IMR-90 (cell line): Measurements from ENCODE around the gene PADI1. TPM values are rescaled to one million over a fixed set of nuclear protein-coding genes. Genes with fewer than 3 reads are reported as not detected.

Source experiments
- ATAC-seq: fragments of 200-7000 bp; cut with Tn5 transposase; 2 replicates; pipeline ENCODE4 v1.9.1; 2020; ENCODE audit warnings: low read depth, mild to moderate bottlenecking, moderate library complexity
- BruUV-seq: library from RNA; stranded (reverse); fragments of 400-500 nt; replicated peaks from 2 replicates; lab custom pipeline; 2021; lab: Mats Ljungman, UMichigan
- CTCF ChIA-PET: fragments of 300-600 bp; formaldehyde crosslinking; extraction: SDS; loops from one replicate; lab custom pipeline; 2021; ENCODE audit warnings: antibody characterized with exemption; lab: Yijun Ruan, JAX
- POLR2A ChIA-PET: fragments of 300-600 bp; sonication (Branson Sonifier 250); formaldehyde crosslinking; loops from one replicate; lab custom pipeline; 2022; ENCODE audit warnings: antibody characterized with exemption; ENCODE audit not compliant: unreplicated experiment; lab: Charles Lee
- DNase-seq: peaks from one replicate; pipeline ENCODE4 v3.0.0; 2013
- H2AFZ ChIP-seq: replicated peaks from 2 replicates; pipeline ENCODE3; 2013; ENCODE audit warnings: low read length, mild to moderate bottlenecking; ENCODE audit not compliant: poor library complexity
- H2AK5ac ChIP-seq: 2 replicates; pipeline ENCODE4 v1.6.1; 2013; ENCODE audit warnings: low read depth, low read length, inconsistent platforms
- H2AK9ac ChIP-seq: replicated peaks from 2 replicates; pipeline ENCODE3; 2013; ENCODE audit warnings: mild to moderate bottlenecking, low read depth, low read length, moderate library complexity; ENCODE audit not compliant: poor library complexity
- H2BK120ac ChIP-seq: 2 replicates; pipeline ENCODE4 v1.6.1; 2013; ENCODE audit warnings: low read depth, low read length, inconsistent platforms
- H2BK15ac ChIP-seq: 3 replicates; pipeline ENCODE4 v1.6.1; 2013; ENCODE audit warnings: low read depth, low read length, inconsistent platforms
- H2BK20ac ChIP-seq: 2 replicates; pipeline ENCODE4 v1.6.1; 2013; ENCODE audit warnings: low read depth, mild to moderate bottlenecking, inconsistent platforms, low read length, moderate library complexity
- H2BK5ac ChIP-seq: 2 replicates; pipeline ENCODE4 v1.6.1; 2013; ENCODE audit warnings: mild to moderate bottlenecking, low read depth, low read length, inconsistent platforms; ENCODE audit not compliant: poor library complexity, severe bottlenecking
- H3K14ac ChIP-seq: replicated peaks from 2 replicates; pipeline ENCODE4 v1.6.1; 2013; ENCODE audit warnings: low read depth, low read length, inconsistent platforms
- H3K18ac ChIP-seq: 2 replicates; pipeline ENCODE4 v1.6.1; 2013; ENCODE audit warnings: low read depth, low read length, control low read depth
- H3K23ac ChIP-seq: 2 replicates; pipeline ENCODE4 v1.6.1; 2013; ENCODE audit warnings: low read depth, low read length, inconsistent platforms
- H3K27ac ChIP-seq: 2 replicates; pipeline ENCODE4 v1.5.1; 2013; ENCODE audit warnings: mild to moderate bottlenecking, control low read depth, low read length; ENCODE audit not compliant: insufficient read depth
- H3K27me3 ChIP-seq: 2 replicates; pipeline ENCODE4 v1.6.1; 2013; ENCODE audit warnings: low read length; ENCODE audit not compliant: control insufficient read depth, insufficient read depth
- H3K36me3 ChIP-seq: 2 replicates; pipeline ENCODE4 v1.6.1; 2013; ENCODE audit warnings: low read length, mixed read lengths; ENCODE audit not compliant: control insufficient read depth, insufficient read depth
- H3K4ac ChIP-seq: 2 replicates; pipeline ENCODE4 v1.6.1; 2013; ENCODE audit warnings: low read depth, low read length, inconsistent platforms
- H3K4me1 ChIP-seq: 2 replicates; pipeline ENCODE4 v1.6.1; 2013; ENCODE audit warnings: low read length, mixed read lengths; ENCODE audit not compliant: control insufficient read depth, insufficient read depth
- H3K4me2 ChIP-seq: 2 replicates; pipeline ENCODE4 v1.6.1; 2013; ENCODE audit warnings: low read depth, mild to moderate bottlenecking, control low read depth, low read length, moderate library complexity
- H3K4me3 ChIP-seq: 2 replicates; pipeline ENCODE4 v1.5.1; 2013; ENCODE audit warnings: low read depth, mild to moderate bottlenecking, control low read depth, low read length, moderate library complexity; ENCODE audit not compliant: insufficient read depth
- H3K56ac ChIP-seq: 2 replicates; pipeline ENCODE4 v1.6.1; 2013; ENCODE audit warnings: low read length, inconsistent platforms; ENCODE audit not compliant: insufficient read depth; ENCODE audit errors: extremely low read depth
- H3K79me1 ChIP-seq, 2 experiments: 2 replicates each; pipeline ENCODE4 v1.6.1; 2013; ENCODE audit warnings: low read length in 2 of 2, inconsistent platforms in 1 of 2, low read depth in 1 of 2
- H3K9ac ChIP-seq: 2 replicates; pipeline ENCODE4 v1.6.1; 2013; ENCODE audit warnings: low read depth, low read length, control low read depth
- H3K9me1 ChIP-seq: 2 replicates; pipeline ENCODE4 v1.6.1; 2013; ENCODE audit warnings: low read length, inconsistent platforms; ENCODE audit not compliant: insufficient read depth
- H3K9me3 ChIP-seq: 2 replicates; pipeline ENCODE4 v1.6.1; 2013; ENCODE audit warnings: low read length; ENCODE audit not compliant: control insufficient read depth, insufficient read depth
- H4K20me1 ChIP-seq: 2 replicates; pipeline ENCODE4 v1.6.1; 2013; ENCODE audit warnings: low read length, inconsistent platforms; ENCODE audit not compliant: insufficient read depth
- H4K5ac ChIP-seq: 2 replicates; pipeline ENCODE4 v1.6.1; 2013; ENCODE audit warnings: mild to moderate bottlenecking, low read depth, low read length, control low read depth
- H4K8ac ChIP-seq, 2 experiments: 2 replicates each; pipeline ENCODE4 v1.6.1; 2013; ENCODE audit warnings: low read depth in 2 of 2, low read length in 2 of 2, control low read depth in 1 of 2, inconsistent platforms in 1 of 2
- H4K91ac ChIP-seq: 2 replicates; pipeline ENCODE4 v1.6.1; 2013; ENCODE audit warnings: low read depth, low read length, inconsistent platforms; ENCODE audit not compliant: insufficient read depth
- ELK1 ChIP-seq: fragments of 150-350 bp; IDR thresholded peaks from 2 replicates; pipeline ENCODE4 v1.6.1; 2016; ENCODE audit warnings: low read depth, mild to moderate bottlenecking, low read length, moderate library complexity, borderline replicate concordance
- NFE2L2 ChIP-seq: fragments of 150-350 bp; IDR thresholded peaks from 2 replicates; pipeline ENCODE4 v1.6.1; 2016; ENCODE audit warnings: low read depth, mild to moderate bottlenecking, low read length
- WGBS, 2 experiments: methylation state at CpG; one replicate each; pipeline versions ENCODE4 v1.1.5 to v1.1.7; 2013; ENCODE audit warnings: missing lambda C conversion rate in 2 of 2; ENCODE audit not compliant: insufficient read length in 1 of 2; ENCODE audit errors: extremely low coverage in 2 of 2; 5-methylcytosine and 5-hydroxymethylcytosine counted together
- dilution Hi-C: fragments of 300-500 bp; cut with HindIII; formaldehyde crosslinking; loops from one replicate; pipeline ENCODE4 v1.14.3; 2018; ENCODE audit warnings: low sequenced_read_pairs; ENCODE audit not compliant: unreplicated experiment
- in situ Hi-C: fragments of 300-500 bp; cut with MboI; formaldehyde crosslinking; loops from 3 replicates; pipeline ENCODE4 v1.14.3; 2019; ENCODE audit warnings: low sequenced_read_pairs, inconsistent platforms, mixed read lengths
- intact Hi-C: fragments of 100-400 bp; cut with micrococcal nuclease; formaldehyde crosslinking; loops from 2 replicates; pipeline ENCODE4 v1.10.0; 2022
- polyA plus RNA-seq, 3 experiments: library from polyadenylated mRNA; depleted of rRNA; stranded (reverse); fragments of >200 nt; gene quantifications; 2 replicates each; pipeline ENCODE4 v1.2.3, GENCODE V29; 2012; ENCODE audit warnings: low replicate concordance in 1 of 3
- total RNA-seq: library from RNA; depleted of rRNA; stranded (reverse); fragments of >200 nt; gene quantifications from 2 replicates; pipeline ENCODE4 v1.2.3, GENCODE V29; 2012

PADI1 gene
- total and polyA plus RNA-seq, 2 of the 4 experiments (the other 2 are of a cell fraction) = 0.17 TPM; not detected in 1

GRCh38 chr1:17197696-17198095 lies 7.2 kb upstream of the PADI1 start:
- Histone ChIP-seq H3K4me1 (peaks cover 5% of the 10 kb centered on the region), H3K56ac (no peak overlapping the region), H2BK5ac (no peak overlapping the region), H3K27ac (no peak overlapping the region), H3K36me3 (no peaks in the 10 kb centered on the region), H2AK9ac (no peak overlapping the region), H4K8ac (no peak overlapping the region), H3K4me2 (no peak overlapping the region), H3K9me3 (no peaks in the 10 kb centered on the region), H2BK120ac (no peak overlapping the region), H2BK15ac (no peak overlapping the region), H3K14ac (no peak overlapping the region), H2AFZ (no peak overlapping the region), H4K5ac (no peak overlapping the region), H3K23ac (no peak overlapping the region), H3K27me3 (no peaks in the 10 kb centered on the region; the same call in 1 of the 2 replicates), H3K9ac (no peak overlapping the region), H3K79me1 (no peaks in the 10 kb centered on the region), H3K4ac (no peak overlapping the region), H4K91ac (no peak overlapping the region), H3K18ac (no peak overlapping the region), H2BK20ac (no peak overlapping the region), H3K4me3 (no peak overlapping the region), H3K9me1 (peaks cover 7% of the 10 kb centered on the region), H4K20me1 (no peaks in the 10 kb centered on the region), H2AK5ac (peak overlapping the region; percentile 36; the same call in 1 of the 2 replicates)
- dilution Hi-C loops = no loop called here
- ChIA-PET POLR2A (no interaction called here), CTCF (no interaction called here)
- ATAC-seq (no peak), DNase-seq (no peak)
- WGBS, 2 experiments = no CpG with 5 or more reads among the region's 7 CpGs
- BruUV-seq = no TSS peak
- intact Hi-C loops = no loop called here
- TF ChIP-seq NFE2L2 (no peak), ELK1 (no peak)
- in situ Hi-C loops = no loop called here
